Lower lobe of right lung (tissue), 2 donors: Measurements from ENCODE around the gene SLC15A1. TPM values are rescaled to one million over a fixed set of nuclear protein-coding genes. Genes with fewer than 3 reads are reported as not detected.

ENCODE experiments used
- ATAC-seq, 2 donors: fragments of 200-7000 bp; cut with Tn5 transposase; one replicate each; pipeline ENCODE4 v1.9.1; 2020 to 2022; ENCODE audit warnings: mild to moderate bottlenecking in 2 of 2, moderate library complexity in 2 of 2
- DNase-seq: peaks from one replicate; pipeline ENCODE4 v3.0.0-alpha.2; 2020
- H3K27ac ChIP-seq: fragments of 200-600 bp; one replicate; pipeline ENCODE4 v1.8.0; 2022
- H3K27me3 ChIP-seq: fragments of 200-600 bp; one replicate; pipeline ENCODE4 v1.8.0; 2022; ENCODE audit warnings: low read depth
- H3K36me3 ChIP-seq: fragments of 200-600 bp; one replicate; pipeline ENCODE4 v1.8.0; 2022; ENCODE audit warnings: mild to moderate bottlenecking
- H3K4me1 ChIP-seq: fragments of 200-600 bp; one replicate; pipeline ENCODE4 v1.8.0; 2022
- H3K4me3 ChIP-seq: fragments of 200-600 bp; one replicate; pipeline ENCODE4 v1.8.0; 2022; ENCODE audit warnings: mild to moderate bottlenecking
- H3K9me3 ChIP-seq: fragments of 200-600 bp; one replicate; pipeline ENCODE4 v1.8.0; 2022
- CTCF ChIP-seq: fragments of 200-600 bp; IDR thresholded peaks from one replicate; pipeline ENCODE4 v1.8.0; 2022; ENCODE audit warnings: antibody characterized with exemption, mild to moderate bottlenecking
- intact Hi-C: fragments of 100-400 bp; cut with DNase I; formaldehyde crosslinking; loops from one replicate; pipeline ENCODE4 v1.11.0; 2022
- total RNA-seq: library from RNA; stranded (reverse); fragmentation: NEBNext Ultra II Directional; extraction: Animal tissue kit (Norgen Biotek cat#: 25700); gene quantifications from one replicate; pipeline ENCODE4 v1.2.1, GENCODE V29; 2021
- donor health status: DM: no; HTN: yes; CAD: no; lungs with severe emphysema.

SLC15A1 gene
- total RNA-seq, 1 donor from 2014 or later: not detected

- Histone ChIP-seq H3K4me3 (no peak overlapping the region), H3K4me1 (no peaks in the 10 kb centered on the region), H3K9me3 (no peaks in the 10 kb centered on the region), H3K27ac (no peak overlapping the region), H3K27me3 (no peaks in the 10 kb centered on the region), H3K36me3 (no peaks in the 10 kb centered on the region)
- no peak for ATAC-seq
- no peak for TF ChIP-seq CTCF
- intact Hi-C loops: no loop called here
- DNase-seq: no peak
Measured at GRCh38 chr13:98706446-98707110, 45.9 kb downstream of the SLC15A1 start.

- no peaks in the 10 kb centered on the region for H3K4me1 ChIP-seq
- ATAC-seq (no peak), DNase-seq (no peak)
- H3K4me3 ChIP-seq: no peak overlapping the region
- intact Hi-C loops: no loop called here
- no peaks in the 10 kb centered on the region for H3K36me3 ChIP-seq
- no peak overlapping the region for H3K27ac ChIP-seq
- H3K9me3 ChIP-seq: no peaks in the 10 kb centered on the region
- no peak for TF ChIP-seq CTCF
- H3K27me3 ChIP-seq: no peaks in the 10 kb centered on the region
Measured at GRCh38 chr13:98697791-98698190, 54.7 kb downstream of the SLC15A1 start.

- no peak for TF ChIP-seq CTCF
- DNase-seq (no peak), ATAC-seq (no peak)
- no peaks in the 10 kb centered on the region for H3K4me1 ChIP-seq
- H3K27me3 ChIP-seq: no peaks in the 10 kb centered on the region
- intact Hi-C loops: no loop called here
- no peak overlapping the region for H3K4me3 ChIP-seq
- H3K36me3 ChIP-seq: no peaks in the 10 kb centered on the region
- no peaks in the 10 kb centered on the region for H3K9me3 ChIP-seq
- H3K27ac ChIP-seq: no peak overlapping the region
Measured at GRCh38 chr13:98693756-98694155, 58.7 kb downstream of the SLC15A1 start.

GRCh38 chr13:98691360-98691759 is 61.1 kb downstream of the SLC15A1 start:
- TF ChIP-seq CTCF: no peak
- ATAC-seq (no peak), DNase-seq (no peak)
- Histone ChIP-seq H3K36me3 (no peaks in the 10 kb centered on the region), H3K27me3 (no peaks in the 10 kb centered on the region), H3K9me3 (no peaks in the 10 kb centered on the region), H3K4me1 (no peaks in the 10 kb centered on the region), H3K4me3 (no peak overlapping the region), H3K27ac (no peak overlapping the region)
- intact Hi-C loops: no loop called here

- Histone ChIP-seq H3K9me3 (no peaks in the 10 kb centered on the region), H3K27me3 (no peaks in the 10 kb centered on the region), H3K27ac (no peak overlapping the region), H3K36me3 (no peaks in the 10 kb centered on the region), H3K4me1 (no peaks in the 10 kb centered on the region), H3K4me3 (no peak overlapping the region)
- intact Hi-C loops: no loop called here
- DNase-seq: no peak
- no peak for TF ChIP-seq CTCF
- ATAC-seq: no peak
Measured at GRCh38 chr13:98690348-98691022, 62.0 kb downstream of the SLC15A1 start.
